Retinal pigment epithelial cell (primary cell): ENCODE data around the gene MEAK7.
"Not testable (repeated sequence)": the region's sequence is repeated elsewhere in the genome, so short reads cannot be mapped to it uniquely, and the experiment has no call there.

ENCODE experiments used
- DNase-seq: peaks from one replicate; pipeline ENCODE4 v3.0.0-alpha.2; 2010; ENCODE audit warnings: low read depth
- H3K4me3 ChIP-seq: 2 replicates; pipeline ENCODE4 v1.5.1; 2011; ENCODE audit warnings: mild to moderate bottlenecking, low read length, control low read depth, moderate library complexity
- TF ChIP-seq, protein P1 (sequence below): conservative IDR thresholded peaks from 2 replicates; pipeline ENCODE4 v1.5.1; 2011; ENCODE audit warnings: low read depth, low read length, control low read depth, inconsistent platforms

The MEAK7 gene

DNA sequence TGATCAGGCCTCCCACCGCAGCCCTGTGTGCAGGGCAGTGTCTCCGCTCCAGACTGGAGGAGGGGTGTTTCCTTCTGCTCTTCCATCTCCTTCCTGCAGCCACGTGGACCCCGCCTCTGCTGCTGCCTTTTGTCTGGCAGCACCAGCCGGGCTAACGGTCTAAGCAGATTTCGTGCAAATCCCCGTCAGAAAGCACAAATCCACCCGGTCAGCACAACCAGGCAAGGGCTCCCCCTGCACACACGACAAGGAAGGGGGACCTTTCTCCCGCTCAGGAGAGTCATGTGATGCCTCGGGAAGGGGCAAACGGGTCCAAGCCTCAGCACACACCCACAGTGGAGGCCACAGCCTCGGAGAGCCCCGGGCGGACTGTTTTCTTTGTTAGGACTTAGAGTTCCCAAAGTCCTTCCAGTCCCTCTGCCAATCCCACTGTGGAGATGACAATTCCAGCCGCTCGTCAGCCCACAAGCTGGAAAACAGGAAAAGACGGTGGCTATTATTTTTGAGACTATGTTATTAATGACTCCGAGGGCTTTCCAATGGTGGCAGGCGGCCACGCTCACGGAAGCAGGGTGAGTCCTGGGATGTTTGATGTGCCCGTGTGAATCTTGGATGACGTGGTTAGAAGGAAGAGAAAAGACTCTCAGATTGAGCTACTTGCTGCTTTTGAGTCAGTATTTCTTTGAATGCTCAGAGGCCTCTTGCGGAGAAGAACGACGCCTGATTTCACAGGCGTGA, 22.5 kb upstream of the MEAK7 start:
- TF ChIP-seq, protein P1, sequence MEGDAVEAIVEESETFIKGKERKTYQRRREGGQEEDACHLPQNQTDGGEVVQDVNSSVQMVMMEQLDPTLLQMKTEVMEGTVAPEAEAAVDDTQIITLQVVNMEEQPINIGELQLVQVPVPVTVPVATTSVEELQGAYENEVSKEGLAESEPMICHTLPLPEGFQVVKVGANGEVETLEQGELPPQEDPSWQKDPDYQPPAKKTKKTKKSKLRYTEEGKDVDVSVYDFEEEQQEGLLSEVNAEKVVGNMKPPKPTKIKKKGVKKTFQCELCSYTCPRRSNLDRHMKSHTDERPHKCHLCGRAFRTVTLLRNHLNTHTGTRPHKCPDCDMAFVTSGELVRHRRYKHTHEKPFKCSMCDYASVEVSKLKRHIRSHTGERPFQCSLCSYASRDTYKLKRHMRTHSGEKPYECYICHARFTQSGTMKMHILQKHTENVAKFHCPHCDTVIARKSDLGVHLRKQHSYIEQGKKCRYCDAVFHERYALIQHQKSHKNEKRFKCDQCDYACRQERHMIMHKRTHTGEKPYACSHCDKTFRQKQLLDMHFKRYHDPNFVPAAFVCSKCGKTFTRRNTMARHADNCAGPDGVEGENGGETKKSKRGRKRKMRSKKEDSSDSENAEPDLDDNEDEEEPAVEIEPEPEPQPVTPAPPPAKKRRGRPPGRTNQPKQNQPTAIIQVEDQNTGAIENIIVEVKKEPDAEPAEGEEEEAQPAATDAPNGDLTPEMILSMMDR: peak; percentile 16
- peak overlapping the region; percentile 19 for H3K4me3 ChIP-seq
- DNase-seq: peak; percentile 93

- not testable (repeated sequence) for DNase-seq, H3K4me3 ChIP-seq
These were observed 20.6 kb upstream of the MEAK7 start for GRCh38 chr16:84524941-84525581.

DNA sequence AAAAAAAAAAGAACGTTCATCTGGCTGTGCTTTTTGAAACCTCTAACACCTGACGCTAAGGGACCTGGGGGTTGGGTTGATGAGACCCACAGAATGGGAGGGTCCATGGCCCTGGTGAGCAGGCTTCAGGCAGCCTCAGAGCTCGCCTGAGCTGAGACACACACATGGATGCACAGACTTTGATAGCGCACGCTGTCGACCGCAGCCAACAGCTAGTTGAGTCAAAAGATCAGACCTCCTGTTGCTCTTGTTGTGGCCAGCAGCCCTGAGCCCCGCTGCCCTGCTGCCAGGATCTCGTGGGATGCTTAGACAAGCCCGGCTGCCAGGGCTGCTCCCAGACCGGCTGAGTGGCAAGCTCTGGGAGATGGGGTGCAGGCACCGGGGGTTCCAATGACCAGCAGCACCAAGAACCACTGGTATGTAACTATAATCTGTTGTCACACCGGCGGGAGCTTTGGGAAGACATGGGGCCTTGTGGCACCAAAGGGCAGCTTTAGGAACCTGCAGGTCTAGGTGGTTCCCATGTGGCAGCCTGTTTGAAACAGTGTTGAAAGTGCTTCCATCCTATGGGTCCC, 20.0 kb upstream of the MEAK7 start:
- TF ChIP-seq, protein P1: no peak
- H3K4me3 ChIP-seq: no peak overlapping the region
- no peak for DNase-seq

DNA sequence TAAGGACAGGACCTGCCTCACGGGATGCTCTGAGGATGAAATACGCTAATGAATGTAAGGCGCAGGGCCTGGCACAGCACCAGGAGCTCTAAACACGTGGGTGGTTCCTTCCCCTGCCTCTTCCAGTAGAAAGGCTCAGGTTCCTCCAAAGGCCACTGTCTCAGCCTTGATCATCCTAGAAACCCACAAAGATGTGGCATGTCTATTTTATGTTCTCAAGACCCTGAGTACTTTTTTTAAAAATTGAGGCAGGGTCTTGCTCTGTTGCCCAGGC, 17.0 kb upstream of the MEAK7 start:
- TF ChIP-seq, protein P1: no peak
- no peak for DNase-seq
- H3K4me3 ChIP-seq: no peak overlapping the region

GRCh38 chr16:84520725-84521496, 16.5 kb upstream of the MEAK7 start:
- H3K4me3 ChIP-seq: no peak overlapping the region
- DNase-seq: no peak
- TF ChIP-seq, protein P1: no peak

GRCh38 chr16:84519855-84520254, 15.4 kb upstream of the MEAK7 start:
- no peak overlapping the region for H3K4me3 ChIP-seq
- DNase-seq: no peak
- TF ChIP-seq, protein P1: no peak

- no peak for DNase-seq
- TF ChIP-seq, protein P1: no peak
- H3K4me3 ChIP-seq: no peak overlapping the region
These were observed 14.4 kb upstream of the MEAK7 start for GRCh38 chr16:84518804-84519341.

DNA sequence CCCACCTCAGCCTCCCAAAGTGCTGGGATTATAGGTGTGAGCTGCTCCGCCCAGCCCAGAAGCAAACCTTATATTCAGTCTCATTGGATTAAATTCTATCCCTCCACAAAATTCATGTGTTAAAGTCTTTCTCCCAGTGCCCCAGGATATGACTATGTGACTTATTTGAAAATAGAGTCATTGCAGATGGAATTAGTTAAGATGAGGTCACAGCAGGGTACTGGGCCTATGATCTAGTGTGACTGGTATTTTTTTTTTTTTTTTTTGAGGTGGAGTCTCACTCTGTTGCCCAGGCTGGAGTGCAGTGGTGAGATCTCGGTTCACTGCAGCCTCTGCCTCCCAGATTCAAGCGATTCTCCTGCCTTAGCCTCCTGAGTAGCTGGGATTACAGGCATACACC, 13.8 kb upstream of the MEAK7 start:
- H3K4me3 ChIP-seq, DNase-seq: not testable (repeated sequence)
